ENCODE results near the gene HNRNPM.

The HNRNPM gene

GRCh38 chr19:8488365-8488764, 43.6 kb downstream of the HNRNPM start:
- TF ChIP-seq, protein P1, sequence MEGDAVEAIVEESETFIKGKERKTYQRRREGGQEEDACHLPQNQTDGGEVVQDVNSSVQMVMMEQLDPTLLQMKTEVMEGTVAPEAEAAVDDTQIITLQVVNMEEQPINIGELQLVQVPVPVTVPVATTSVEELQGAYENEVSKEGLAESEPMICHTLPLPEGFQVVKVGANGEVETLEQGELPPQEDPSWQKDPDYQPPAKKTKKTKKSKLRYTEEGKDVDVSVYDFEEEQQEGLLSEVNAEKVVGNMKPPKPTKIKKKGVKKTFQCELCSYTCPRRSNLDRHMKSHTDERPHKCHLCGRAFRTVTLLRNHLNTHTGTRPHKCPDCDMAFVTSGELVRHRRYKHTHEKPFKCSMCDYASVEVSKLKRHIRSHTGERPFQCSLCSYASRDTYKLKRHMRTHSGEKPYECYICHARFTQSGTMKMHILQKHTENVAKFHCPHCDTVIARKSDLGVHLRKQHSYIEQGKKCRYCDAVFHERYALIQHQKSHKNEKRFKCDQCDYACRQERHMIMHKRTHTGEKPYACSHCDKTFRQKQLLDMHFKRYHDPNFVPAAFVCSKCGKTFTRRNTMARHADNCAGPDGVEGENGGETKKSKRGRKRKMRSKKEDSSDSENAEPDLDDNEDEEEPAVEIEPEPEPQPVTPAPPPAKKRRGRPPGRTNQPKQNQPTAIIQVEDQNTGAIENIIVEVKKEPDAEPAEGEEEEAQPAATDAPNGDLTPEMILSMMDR (IDR thresholded peaks at IDR 0.05; ENCODE audit: low read depth, low read length, missing control alignments) = no peak
- in situ Hi-C loops (cut with HindIII; ENCODE audit: low sequenced_read_pairs) = loop anchor here (10.0 kb wide), 1 partner anchor 114 kb away; no protein-coding TSS in a partner anchor
- DNase-seq (ENCODE audit: low read depth) = no peak
- H3K4me3 ChIP-seq (ENCODE audit: low read depth, low read length) = no peak overlapping the region

DNA sequence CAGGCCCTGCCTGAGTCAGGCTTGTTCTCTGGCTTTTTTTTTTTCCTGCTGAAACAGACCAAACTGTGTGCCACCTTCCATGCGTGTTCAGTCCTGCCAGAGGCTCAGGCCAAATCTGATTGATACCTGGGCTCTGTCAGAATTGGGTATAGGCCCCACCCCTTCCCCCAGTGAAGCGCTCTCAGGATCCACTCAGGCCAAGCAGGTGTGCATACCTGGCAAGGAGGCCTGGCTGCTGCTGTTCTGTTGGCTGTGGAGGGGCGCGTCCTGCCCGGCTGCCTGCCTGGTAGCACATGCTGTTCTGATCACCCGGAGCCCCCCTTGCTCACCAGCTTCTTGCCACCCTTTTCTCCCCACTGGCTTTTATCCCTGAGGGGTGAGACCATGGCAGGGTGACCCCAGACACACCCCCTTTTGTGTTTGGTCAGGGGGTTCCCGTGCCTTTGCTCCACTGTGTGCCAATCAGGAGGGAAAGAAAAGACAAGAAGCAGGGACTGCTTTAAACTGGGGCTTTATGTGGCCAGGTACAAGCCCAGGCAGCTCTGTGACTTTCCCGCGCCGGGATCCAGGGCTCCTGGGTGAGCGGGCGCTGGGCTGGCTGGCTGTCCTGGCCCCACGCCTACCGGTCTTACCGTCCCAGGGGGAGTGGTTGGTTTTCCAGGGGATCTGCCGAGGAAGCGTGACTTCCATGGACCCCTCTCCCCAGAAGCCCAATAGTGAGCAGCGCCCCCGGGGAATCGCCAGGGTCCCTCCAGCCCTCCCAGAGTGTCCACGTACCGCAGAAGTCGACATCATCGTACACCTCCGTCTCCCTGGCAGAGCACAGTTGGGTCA, 45.0 kb downstream of the HNRNPM start:
- no peak overlapping the region for H3K4me3 ChIP-seq (ENCODE audit: low read depth, low read length)
- in situ Hi-C loops (cut with HindIII; ENCODE audit: low sequenced_read_pairs) = loop anchor here (10.0 kb wide), 1 partner anchor 115 kb away; no protein-coding TSS in a partner anchor
- DNase-seq (ENCODE audit: low read depth) = no peak
- TF ChIP-seq, protein P1 (IDR thresholded peaks at IDR 0.05; ENCODE audit: low read depth, low read length, missing control alignments) = no peak

DNA sequence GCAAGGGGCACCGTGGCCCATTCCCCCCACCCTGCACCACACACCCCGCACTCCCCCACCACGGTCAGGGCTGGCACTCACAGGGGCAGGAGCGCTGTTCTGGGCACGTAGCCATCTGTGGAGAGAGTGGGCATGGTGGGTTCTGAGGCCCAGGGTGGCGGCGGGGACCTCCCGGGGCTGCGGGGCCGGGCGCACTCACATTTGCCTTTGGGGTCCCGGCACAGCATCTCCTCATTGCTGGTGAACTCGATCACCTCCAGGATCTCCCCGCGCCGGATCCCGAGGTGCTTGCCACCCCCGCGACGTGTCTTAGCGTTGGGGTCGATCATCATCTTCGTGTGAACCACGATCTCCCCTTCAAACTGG, 45.6 kb downstream of the HNRNPM start:
- no peak overlapping the region for H3K4me3 ChIP-seq (ENCODE audit: low read depth, low read length)
- in situ Hi-C loops (cut with HindIII; ENCODE audit: low sequenced_read_pairs) = no loop called here
- DNase-seq (ENCODE audit: low read depth) = no peak
- TF ChIP-seq, protein P1 (IDR thresholded peaks at IDR 0.05; ENCODE audit: low read depth, low read length, missing control alignments) = no peak

DNA sequence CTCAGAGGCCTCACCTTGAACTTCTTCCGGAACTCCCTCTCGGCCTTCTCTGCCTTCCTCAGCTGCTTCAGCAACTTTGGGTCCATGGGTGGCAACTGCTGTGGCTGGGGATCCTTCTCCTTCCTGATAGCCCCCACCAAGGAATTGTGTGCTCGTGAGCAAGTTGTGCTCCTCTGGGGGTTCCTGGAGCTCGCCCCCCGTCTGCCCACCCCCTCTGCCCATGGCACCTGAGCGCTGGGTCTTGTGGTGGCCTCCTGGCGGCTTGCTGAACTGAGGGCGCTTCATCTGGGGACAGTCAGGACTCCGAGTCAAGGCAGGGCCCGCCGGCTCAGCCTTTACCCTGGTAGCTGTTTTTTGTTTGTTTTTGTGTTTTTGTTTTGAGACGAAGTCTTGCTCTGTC, 46.1 kb downstream of the HNRNPM start:
- DNase-seq (ENCODE audit: low read depth) = no peak
- TF ChIP-seq, protein P1 (IDR thresholded peaks at IDR 0.05; ENCODE audit: low read depth, low read length, missing control alignments) = no peak
- in situ Hi-C loops (cut with HindIII; ENCODE audit: low sequenced_read_pairs) = no loop called here
- no peak overlapping the region for H3K4me3 ChIP-seq (ENCODE audit: low read depth, low read length)

DNA sequence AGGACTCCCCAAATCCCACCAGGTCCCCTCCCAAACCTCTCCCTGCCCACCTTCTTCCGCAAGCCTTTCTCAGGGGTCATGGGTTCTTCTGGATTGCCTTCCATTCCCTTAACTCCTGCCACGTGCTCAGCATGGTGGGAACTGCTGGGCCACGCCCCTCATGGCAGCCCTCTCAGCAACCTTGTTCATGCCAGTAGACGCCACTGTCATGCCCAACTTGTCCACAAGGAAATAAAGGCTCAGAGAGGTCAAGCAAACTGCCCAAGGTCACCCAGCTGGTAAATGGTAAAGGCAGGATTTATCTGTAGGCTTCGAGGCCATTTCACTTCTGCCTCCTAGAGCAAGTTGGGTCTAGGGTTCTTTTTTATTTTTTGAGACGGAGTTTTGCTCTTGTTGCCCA, 46.8 kb downstream of the HNRNPM start:
- in situ Hi-C loops (cut with HindIII; ENCODE audit: low sequenced_read_pairs) = no loop called here
- DNase-seq (ENCODE audit: low read depth) = no peak
- TF ChIP-seq, protein P1 (IDR thresholded peaks at IDR 0.05; ENCODE audit: low read depth, low read length, missing control alignments) = peak; percentile 4
- H3K4me3 ChIP-seq (ENCODE audit: low read depth, low read length) = no peak overlapping the region

- no peak overlapping the region for H3K4me3 ChIP-seq (ENCODE audit: low read depth, low read length)
- TF ChIP-seq, protein P1 (IDR thresholded peaks at IDR 0.05; ENCODE audit: low read depth, low read length, missing control alignments) = no peak
- in situ Hi-C loops (cut with HindIII; ENCODE audit: low sequenced_read_pairs) = no loop called here
- DNase-seq (ENCODE audit: low read depth) = no peak
Measured at GRCh38 chr19:8494158-8494557, 49.4 kb downstream of the HNRNPM start.
